Activated CD8-positive, alpha-beta memory T cell treated with anti-CD3 and anti-CD28 coated beads, Interleukin-2, amount 50 U/mL, for 48 hours (primary cell): Measurements from ENCODE around the gene STX1B.
"Not testable (repeated sequence)": the region's sequence is repeated elsewhere in the genome, so short reads cannot be mapped to it uniquely, and the experiment has no call there.

Experiments
- DNase-seq: peaks from one replicate; pipeline ENCODE4 v3.0.0-alpha.2; 2020

Gene STX1B

DNA sequence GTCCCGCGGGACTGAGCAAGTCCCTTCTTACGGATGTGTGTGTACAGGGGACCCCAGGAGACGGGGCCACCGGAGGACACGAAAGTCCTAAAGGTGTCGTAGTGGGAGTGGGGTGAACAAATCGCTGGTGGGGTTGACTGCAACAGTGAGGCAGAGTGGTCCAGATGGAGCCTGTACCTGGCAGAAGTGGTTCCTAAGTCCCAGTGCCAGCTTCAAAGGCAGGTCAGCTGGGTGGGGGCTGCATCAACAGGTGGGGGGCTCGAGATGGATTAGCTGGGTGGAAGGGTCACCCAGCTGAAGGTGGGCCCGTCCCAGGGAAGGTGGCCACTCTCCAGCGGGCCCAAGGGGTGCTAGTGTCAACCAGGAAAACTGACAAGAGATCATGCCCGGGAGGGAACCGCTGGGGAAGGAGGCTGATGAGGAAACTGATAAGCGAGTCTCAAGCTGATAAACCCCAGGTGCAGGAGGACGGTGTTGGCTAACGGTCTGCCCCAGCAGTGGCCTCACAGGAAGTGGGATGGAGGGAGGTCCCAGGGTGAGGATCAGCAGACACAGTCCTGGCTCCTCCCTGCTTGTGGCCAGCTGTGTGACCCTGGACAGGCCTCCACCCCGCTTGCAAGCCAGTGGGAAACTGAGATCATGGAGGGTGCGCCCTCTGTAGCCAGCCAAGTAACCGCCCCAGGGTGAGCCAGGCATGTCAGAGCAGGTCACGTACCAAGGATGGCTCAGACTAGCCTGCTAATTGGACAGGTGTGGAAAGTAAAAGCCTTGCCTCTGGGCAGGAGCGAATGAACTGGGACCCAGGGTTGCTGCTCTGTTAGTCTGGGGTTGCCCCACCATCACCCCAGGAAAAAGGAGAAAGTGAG, 60.6 kb downstream of the STX1B start:
- peak; percentile 73 for DNase-seq

DNA sequence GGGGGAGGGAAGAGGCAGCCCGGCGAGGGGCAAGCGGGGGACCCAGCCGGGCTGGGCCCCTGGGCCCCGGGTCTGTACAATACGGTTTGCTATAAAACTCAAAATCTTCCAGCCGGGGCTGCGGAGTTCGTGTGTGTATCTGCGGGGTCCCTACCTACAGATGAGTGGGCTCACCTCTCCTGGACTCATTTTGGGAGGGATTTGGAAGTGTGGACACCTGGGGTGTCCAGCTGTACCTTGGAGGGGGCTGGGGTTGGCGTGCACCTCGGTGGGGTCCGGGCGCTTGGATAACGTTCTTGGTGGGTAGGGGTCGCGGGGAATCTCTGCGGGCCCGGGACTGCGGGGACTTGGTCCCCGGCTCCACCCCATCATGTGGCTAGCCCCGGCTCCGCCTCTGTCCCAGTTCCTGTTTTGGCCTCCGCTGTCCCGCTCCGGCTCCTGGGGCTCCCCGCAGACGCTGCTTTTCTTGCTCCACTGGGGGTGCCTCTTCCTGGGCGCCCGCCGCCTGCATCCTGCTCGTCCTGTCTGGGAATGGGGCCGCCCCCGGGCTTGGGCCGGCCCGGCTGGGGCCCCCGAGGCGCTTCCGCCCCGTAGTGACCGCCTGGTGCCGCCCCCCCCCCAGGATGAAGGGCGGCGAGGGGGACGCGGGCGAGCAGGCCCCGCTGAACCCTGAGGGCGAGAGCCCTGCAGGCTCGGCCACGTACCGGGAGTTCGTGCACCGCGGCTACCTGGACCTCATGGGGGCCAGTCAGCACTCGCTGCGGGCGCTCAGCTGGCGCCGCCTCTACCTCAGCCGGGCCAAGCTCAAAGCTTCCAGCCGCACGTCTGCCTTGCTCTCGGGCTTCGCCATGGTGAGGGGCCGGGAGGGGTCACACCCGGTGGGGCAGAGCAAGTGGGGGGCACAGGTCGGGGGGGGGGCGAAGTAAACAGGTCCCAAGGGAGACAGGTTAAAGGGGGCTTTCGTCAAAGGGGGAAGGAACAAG, 61.5 kb downstream of the STX1B start, which contains the start of gene ORAI3:
TSS of gene ORAI3 (plus strand) at position 402 of the 983 bp plus-strand sequence. CDS start at position 624, 222 bp downstream.
- DNase-seq: peak; percentile 76

DNA sequence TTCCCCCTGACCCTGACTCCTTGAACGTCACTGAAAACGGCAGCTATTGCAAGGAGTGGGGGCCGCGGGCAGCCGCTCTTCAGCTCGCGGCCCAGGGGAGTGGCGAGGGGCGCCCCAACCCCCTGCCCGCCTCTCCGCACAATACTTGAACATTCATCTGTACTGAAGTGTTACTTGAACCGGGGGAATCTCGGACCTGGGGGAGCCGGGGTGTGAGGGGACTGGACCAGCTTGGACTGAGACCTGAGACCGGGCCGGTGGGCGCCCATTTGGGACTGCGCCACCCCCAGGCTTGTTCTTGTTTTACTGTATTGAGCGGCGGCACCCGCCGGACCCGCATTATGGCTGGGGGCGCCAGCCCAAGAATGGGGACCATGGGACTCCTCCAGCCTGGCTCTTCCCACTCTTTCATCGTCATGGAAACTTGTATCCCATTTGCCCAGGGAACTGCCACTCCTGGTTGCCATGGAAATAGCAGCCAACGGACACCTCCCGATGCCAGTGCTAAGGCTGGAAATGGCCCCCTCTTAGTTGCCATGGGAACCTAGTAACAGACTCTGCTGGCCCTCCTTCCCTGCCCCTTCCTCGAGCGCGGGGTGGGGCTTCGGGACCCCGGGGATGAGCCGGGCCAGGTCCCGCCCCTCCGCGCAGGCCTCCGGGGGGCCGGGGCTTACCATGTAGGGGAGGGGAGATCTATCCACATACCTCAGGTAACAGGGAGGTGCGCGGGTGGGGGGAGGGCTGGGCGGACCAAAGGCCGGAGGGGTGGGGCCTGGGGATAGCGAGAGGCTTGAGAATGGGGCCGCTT, 62.4 kb downstream of the STX1B start:
- DNase-seq: no peak

DNA sequence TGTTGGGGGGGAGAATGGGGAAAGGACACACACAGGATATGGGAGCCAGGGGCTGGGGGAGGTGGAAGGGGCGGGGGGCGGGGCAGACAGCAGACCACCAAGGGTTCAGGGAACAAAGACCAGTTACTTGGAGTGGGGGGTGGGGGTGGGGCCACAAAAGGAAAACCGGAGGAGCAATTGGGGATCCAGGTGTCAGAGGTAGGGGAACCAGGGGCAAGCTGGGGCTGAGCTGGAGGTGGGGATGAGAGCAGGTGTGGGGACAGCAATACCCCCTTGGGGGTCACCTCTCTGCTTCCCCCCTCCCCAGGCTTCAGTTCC, 62.9 kb downstream of the STX1B start:
- no peak for DNase-seq

DNA sequence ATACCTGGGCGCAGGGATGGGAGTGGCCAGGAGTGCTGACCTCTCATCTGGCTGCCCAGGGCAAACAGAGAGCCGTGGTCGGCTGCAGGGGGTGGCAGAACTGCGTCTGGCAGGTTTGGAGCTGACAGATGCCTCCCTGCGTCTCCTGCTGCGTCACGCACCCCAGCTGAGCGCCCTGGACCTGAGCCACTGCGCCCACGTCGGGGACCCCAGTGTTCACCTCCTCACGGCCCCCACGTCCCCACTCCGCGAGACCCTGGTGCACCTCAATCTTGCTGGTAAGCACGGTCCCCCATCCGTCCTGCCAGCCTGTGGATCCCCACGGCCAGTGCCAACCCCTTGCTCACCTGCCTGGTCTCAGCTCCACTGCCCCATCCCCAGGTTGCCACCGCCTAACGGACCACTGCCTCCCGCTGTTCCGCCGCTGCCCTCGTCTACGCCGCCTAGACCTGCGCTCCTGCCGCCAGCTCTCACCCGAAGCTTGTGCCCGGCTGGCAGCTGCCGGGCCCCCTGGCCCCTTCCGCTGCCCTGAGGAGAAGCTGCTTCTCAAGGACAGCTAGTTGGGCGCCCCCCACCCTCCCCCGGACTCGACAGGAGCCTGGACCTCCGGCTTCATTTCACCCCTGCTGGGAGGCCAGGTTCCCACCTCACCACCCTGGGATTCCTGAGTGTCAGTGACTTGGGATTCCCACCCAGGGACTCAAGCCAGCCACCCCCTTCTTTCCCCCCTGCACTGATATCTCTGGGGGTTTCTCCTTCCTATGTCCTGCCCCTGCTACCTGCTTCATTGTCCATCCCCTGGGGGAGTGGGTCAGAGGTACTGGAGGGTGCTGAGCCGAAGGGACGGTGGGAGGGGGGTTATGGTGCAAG, 63.5 kb downstream of the STX1B start:
- DNase-seq: no peak

DNA sequence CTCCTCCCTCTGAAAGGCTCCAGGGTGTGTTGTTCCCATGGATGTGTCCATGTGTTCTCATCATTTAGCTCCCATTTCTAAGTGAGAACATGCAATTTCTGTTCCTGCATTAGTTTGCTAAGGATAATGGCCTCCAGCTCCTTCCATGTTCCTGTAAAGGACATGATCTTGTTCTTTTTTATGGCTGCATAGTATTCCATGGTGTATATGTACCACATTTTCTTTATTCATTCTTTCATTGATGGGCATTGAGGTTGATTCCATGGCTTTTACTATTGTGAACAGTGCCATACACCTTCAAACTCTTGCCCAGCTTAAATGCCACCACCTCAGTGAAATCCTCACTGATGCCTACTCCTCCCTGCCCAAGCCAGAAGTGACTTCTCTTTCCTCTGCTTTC, 66.1 kb downstream of the STX1B start:
- DNase-seq: no peak

DNA sequence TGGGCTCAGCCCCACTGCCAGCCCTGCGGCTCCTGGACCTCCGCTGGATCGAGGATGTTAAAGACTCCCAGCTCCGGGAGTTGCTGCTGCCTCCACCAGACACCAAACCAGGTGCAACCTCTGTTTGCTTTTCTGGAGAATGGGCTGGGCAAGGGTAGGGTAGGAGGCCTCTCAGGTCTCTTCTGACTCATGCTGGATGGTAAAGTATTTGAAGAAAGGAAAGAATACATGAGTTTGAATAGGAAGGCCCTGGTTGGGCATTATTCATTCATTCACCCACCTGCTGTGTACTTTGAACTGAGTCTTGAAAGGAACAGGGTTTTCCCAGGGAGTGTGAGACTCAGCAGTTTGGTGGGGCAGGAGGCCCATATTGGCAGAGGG, 68.0 kb downstream of the STX1B start:
- no peak for DNase-seq

DNA sequence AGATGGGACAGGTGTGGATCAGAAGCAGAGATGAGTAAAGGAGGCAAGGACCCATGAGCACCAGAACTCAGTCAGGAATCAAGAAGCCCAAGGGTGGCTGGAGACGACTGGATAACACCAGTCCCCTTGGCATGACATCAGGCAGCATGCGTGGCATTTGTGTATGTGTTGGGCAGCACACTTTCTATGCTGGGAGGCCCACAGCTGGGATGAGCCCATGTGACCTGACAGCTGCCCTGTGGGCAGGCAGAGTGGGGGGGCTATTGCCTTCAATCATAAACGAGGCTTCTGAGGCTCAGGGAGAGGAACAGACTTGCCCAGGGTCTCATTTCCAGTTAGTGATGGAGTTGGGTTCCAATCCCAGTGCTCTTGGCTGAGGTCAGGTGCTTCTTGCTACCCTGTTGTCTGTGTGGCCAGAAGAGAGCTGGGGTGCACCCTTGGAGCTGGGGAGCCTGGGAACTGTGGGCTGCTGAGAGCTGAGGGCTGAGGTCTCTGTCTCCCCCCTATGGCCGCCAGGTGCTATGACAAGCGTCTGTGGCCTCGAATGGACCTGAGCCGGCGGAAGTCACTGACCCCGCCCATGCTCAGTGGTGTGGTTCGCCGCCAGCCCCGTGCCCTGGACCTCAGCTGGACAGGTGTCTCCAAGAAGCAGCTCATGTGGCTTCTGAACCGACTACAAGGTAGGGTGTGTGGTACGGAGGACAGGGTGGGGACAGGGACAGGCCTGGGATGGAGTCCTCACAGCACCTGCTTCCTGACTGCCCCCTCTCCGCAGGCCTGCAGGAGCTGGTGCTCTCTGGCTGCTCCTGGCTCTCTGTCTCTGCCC, 68.6 kb downstream of the STX1B start:
- peak; percentile 84 for DNase-seq

DNA sequence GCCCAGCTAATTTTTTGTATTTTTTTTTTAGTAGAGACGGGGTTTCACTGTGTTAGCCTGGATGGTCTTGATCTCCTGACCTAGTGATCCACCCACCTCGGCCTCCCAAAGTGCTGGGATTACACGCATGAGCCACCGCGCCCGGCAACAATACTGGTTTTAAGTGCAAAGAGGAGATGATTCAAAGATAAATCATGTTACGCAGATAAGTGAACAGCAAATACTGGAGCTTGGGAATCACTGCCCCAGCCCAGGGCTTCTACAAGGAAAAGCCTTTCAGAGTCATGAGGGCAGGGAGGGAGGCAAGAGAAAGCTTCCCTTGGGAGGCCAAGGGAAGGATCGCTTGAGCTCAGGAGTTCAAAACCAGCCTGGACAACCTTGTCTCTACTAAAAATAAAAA, 70.9 kb downstream of the STX1B start:
- not testable (repeated sequence) for DNase-seq
